Transverse colon (tissue), 3 donors: ENCODE data around the gene ZZZ3.

ENCODE experiments used
- CTCF ChIP-seq, 5 experiments: fragments of 200-600 bp in 3 of 5; fragments of 450-650 bp in 2 of 5; sonication (generic) in 3 of 5; IDR thresholded peaks; 1 replicate in 2 of 5; 2 replicates in 3 of 5; pipeline ENCODE4 v1.5.1; 2016 to 2017; ENCODE audit warnings: antibody characterized with exemption in 5 of 5, inconsistent platforms in 3 of 5, mild to moderate bottlenecking in 2 of 5, moderate library complexity in 1 of 5
- POLR2A ChIP-seq: fragments of 450-650 bp; IDR thresholded peaks from one replicate; pipeline ENCODE4 v1.6.1; 2016; ENCODE audit warnings: antibody characterized with exemption, mild to moderate bottlenecking, moderate library complexity

- TF ChIP-seq CTCF (IDR thresholded peaks at IDR 0.05) (no peak), POLR2A (no peak)
These were observed 43.2 kb upstream of the ZZZ3 start for GRCh38 chr1:77725706-77726105.
